Tibial nerve (tissue), 4 donors: ENCODE data around the gene NFATC1.

Experiments
- EP300 ChIP-seq, 2 donors: sonication (generic); formaldehyde crosslinking; IDR thresholded peaks; one replicate each; pipeline ENCODE4 v1.6.1; 2017; ENCODE audit warnings: antibody characterized with exemption in 2 of 2, mild to moderate bottlenecking in 1 of 2
- POLR2A ChIP-seq, 2 donors: fragments of 450-650 bp; IDR thresholded peaks; one replicate each; pipeline ENCODE4 v1.6.1; 2017; ENCODE audit warnings: antibody characterized with exemption in 2 of 2, mild to moderate bottlenecking in 2 of 2, moderate library complexity in 2 of 2
- TF ChIP-seq, protein P1 (sequence below), 5 experiments: fragments of 200-600 bp in 3 of 5; fragments of 450-650 bp in 2 of 5; sonication (generic) in 3 of 5; IDR thresholded peaks; one replicate each; pipeline ENCODE4 v1.5.1; 2016 to 2019; ENCODE audit warnings: antibody characterized with exemption in 5 of 5, mild to moderate bottlenecking in 3 of 5, moderate library complexity in 2 of 5

DNA sequence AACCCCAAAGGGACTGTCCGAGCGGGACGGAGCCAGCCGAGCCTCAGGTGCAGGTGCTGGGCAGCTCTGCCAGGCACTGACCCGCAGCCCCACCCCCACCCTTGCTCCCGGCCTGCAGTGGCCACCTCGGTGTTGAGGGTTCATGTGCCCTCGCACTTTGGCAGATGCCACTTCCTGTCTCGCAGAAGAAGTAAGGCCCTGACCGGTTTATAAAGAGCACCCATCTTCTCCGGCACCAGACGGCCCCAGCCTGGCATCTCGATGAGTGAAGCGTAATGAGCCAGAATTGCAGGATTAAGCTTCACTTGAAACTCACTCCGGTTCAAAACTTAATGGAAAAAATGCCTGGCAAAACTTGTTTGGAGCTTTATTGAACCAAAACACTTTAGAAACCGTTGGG lies 10.9 kb upstream of the NFATC1 start:
- TF ChIP-seq, protein P1, sequence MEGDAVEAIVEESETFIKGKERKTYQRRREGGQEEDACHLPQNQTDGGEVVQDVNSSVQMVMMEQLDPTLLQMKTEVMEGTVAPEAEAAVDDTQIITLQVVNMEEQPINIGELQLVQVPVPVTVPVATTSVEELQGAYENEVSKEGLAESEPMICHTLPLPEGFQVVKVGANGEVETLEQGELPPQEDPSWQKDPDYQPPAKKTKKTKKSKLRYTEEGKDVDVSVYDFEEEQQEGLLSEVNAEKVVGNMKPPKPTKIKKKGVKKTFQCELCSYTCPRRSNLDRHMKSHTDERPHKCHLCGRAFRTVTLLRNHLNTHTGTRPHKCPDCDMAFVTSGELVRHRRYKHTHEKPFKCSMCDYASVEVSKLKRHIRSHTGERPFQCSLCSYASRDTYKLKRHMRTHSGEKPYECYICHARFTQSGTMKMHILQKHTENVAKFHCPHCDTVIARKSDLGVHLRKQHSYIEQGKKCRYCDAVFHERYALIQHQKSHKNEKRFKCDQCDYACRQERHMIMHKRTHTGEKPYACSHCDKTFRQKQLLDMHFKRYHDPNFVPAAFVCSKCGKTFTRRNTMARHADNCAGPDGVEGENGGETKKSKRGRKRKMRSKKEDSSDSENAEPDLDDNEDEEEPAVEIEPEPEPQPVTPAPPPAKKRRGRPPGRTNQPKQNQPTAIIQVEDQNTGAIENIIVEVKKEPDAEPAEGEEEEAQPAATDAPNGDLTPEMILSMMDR (IDR thresholded peaks at IDR 0.05), result no peak
- TF ChIP-seq POLR2A (IDR thresholded peaks at IDR 0.05) (no peak), EP300 (IDR thresholded peaks at IDR 0.05) (no peak)
